ENCODE results near the gene KRT23.

KRT23 gene, protein sequence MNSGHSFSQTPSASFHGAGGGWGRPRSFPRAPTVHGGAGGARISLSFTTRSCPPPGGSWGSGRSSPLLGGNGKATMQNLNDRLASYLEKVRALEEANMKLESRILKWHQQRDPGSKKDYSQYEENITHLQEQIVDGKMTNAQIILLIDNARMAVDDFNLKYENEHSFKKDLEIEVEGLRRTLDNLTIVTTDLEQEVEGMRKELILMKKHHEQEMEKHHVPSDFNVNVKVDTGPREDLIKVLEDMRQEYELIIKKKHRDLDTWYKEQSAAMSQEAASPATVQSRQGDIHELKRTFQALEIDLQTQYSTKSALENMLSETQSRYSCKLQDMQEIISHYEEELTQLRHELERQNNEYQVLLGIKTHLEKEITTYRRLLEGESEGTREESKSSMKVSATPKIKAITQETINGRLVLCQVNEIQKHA

DNA sequence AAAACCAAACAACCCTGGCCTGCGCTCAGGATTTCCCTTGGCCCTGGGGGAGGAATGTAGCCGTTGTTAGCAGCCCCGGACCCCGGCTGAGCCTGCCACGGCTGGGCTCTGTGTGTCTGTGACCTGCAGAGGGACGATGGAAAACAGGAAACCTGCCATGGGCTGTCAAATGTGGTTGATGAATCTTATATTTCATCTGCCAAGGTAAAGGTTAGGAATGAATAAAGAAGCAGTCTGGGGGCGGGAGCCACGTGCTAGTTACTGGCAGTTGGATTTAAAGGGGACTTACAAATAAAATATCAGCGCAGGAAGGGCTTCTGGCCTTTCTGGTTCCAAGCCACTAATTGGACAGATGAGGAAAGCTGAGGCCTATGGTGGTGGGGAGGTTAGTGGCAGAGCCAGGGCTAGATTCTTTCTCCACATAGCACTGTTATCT, at the start of gene KRT23:
Gene KRT23 (minus strand): TSS at position 263 of the 436 bp plus-strand sequence. CDS start 1,043 bp downstream, outside the sequence.
- H3K9me3 ChIP-seq (replicated peaks in 1 of 11): no peaks in the 10 kb centered on the region
- H3K27me3 ChIP-seq: no peaks in the 10 kb centered on the region
- no peaks in the 10 kb centered on the region for H3K36me3 ChIP-seq
- H4K20me1 ChIP-seq: no peaks in the 10 kb centered on the region
- H3K27ac ChIP-seq: no peak within 1 kb of the TSS
- H3K4me3 ChIP-seq: no peak within 1 kb of the TSS
- no peak for TF ChIP-seq Cebpa-rat (IDR thresholded peaks at IDR 0.05)
- H3K9ac ChIP-seq: no peak within 1 kb of the TSS
- no peak within 1 kb of the TSS for H3K4me2 ChIP-seq
- H3K4me1 ChIP-seq: peaks cover 0 to 4% (median 0%) of the 10 kb centered on the region in 10 experiments; a peak in 1 of 20 replicates

GRCh38 chr17:40986920-40987319, 49.5 kb upstream of the KRT23 start:
- H3K9ac ChIP-seq: no peak overlapping the region
- H4K20me1 ChIP-seq: no peaks in the 10 kb centered on the region
- no peaks in the 10 kb centered on the region for H3K27me3 ChIP-seq
- no peak overlapping the region for H3K4me2 ChIP-seq
- no peaks in the 10 kb centered on the region for H3K36me3 ChIP-seq
- no peak overlapping the region for H3K27ac ChIP-seq
- H3K4me1 ChIP-seq: no peaks in the 10 kb centered on the region
- no peak overlapping the region for H3K4me3 ChIP-seq
- H3K9me3 ChIP-seq (replicated peaks in 1 of 11): peaks cover 0 to 7% (median 4%) of the 10 kb centered on the region in 11 experiments; a peak in 7 of 22 replicates
- no peak for TF ChIP-seq Cebpa-rat (IDR thresholded peaks at IDR 0.05)

DNA sequence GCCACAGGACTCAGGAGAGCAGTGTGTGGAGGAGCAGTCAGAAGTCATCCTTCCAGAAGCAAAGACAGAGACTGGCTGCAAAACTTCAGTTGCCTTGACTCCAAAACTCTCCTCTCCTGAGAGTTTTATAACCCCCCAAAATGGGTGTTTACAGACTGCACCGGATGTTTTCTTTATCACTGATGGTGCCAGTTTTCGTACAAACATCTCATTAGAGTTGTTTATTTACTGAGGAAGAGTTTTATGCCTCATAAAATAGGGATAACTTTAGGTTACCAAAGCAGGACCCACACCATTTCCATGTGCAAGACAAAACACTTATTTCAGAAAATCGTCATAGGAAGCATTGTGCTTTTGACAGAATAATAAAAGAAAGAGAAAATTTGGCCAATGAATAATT, 46.8 kb upstream of the KRT23 start, which contains the start of gene KRT40:
Gene KRT40 (minus strand): TSS at position 101 of the 400 bp plus-strand sequence. CDS start 53 bp downstream, at position 48.
- Histone ChIP-seq H3K27me3 (no peaks in the 10 kb centered on the region), H3K27ac (no peak within 1 kb of the TSS), H3K36me3 (no peaks in the 10 kb centered on the region), H3K4me3 (no peak within 1 kb of the TSS), H3K4me2 (no peak within 1 kb of the TSS), H3K9me3 (replicated peaks in 1 of 11) (no peaks in the 10 kb centered on the region), H3K9ac (no peak within 1 kb of the TSS), H4K20me1 (no peaks in the 10 kb centered on the region), H3K4me1 (no peaks in the 10 kb centered on the region)
- TF ChIP-seq Cebpa-rat (IDR thresholded peaks at IDR 0.05): no peak

GRCh38 chr17:40981115-40981514, 43.7 kb upstream of the KRT23 start:
- Histone ChIP-seq H4K20me1 (no peaks in the 10 kb centered on the region), H3K36me3 (no peaks in the 10 kb centered on the region), H3K4me3 (no peak overlapping the region), H3K4me1 (no peaks in the 10 kb centered on the region), H3K27ac (no peak overlapping the region), H3K4me2 (no peak overlapping the region), H3K9me3 (replicated peaks in 1 of 11) (no peaks in the 10 kb centered on the region), H3K9ac (no peak overlapping the region), H3K27me3 (no peaks in the 10 kb centered on the region)
- no peak for TF ChIP-seq Cebpa-rat (IDR thresholded peaks at IDR 0.05)

GRCh38 chr17:40980596-40980995, 43.1 kb upstream of the KRT23 start:
- Histone ChIP-seq H3K4me3 (no peak overlapping the region), H3K9ac (no peak overlapping the region), H3K27me3 (no peaks in the 10 kb centered on the region), H3K27ac (no peak overlapping the region), H3K9me3 (replicated peaks in 1 of 11) (no peaks in the 10 kb centered on the region), H4K20me1 (no peaks in the 10 kb centered on the region), H3K36me3 (no peaks in the 10 kb centered on the region), H3K4me2 (no peak overlapping the region), H3K4me1 (no peaks in the 10 kb centered on the region)
- no peak for TF ChIP-seq Cebpa-rat (IDR thresholded peaks at IDR 0.05)

DNA sequence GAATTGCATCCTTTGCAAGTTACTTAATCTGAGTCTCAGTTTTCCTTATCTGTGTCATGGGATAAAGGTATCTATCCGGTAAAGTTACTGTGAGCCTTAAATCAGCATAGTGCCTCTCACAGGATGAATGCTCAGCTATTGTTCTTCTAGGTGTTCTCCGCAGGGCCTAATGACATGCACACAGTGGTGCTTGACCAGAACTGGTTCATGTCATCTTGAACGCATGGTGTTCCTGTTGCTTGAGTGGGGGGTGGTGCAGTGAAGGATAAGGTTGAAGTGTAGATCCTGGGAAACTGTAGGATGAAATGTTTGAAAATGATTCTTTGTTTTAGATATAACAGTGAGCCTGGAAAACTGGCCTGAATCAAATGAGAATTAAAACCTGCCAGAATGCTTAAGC, 42.7 kb upstream of the KRT23 start:
- Histone ChIP-seq H3K27ac (no peak overlapping the region), H3K9me3 (replicated peaks in 1 of 11) (no peaks in the 10 kb centered on the region), H3K4me3 (no peak overlapping the region)

GRCh38 chr17:40978575-40979151, 41.2 kb upstream of the KRT23 start:
- Histone ChIP-seq H3K27me3 (no peaks in the 10 kb centered on the region), H3K27ac (no peak overlapping the region), H3K4me3 (no peak overlapping the region), H3K9ac (no peak overlapping the region), H3K9me3 (replicated peaks in 1 of 11) (no peaks in the 10 kb centered on the region), H3K4me1 (no peaks in the 10 kb centered on the region), H4K20me1 (no peaks in the 10 kb centered on the region), H3K36me3 (no peaks in the 10 kb centered on the region), H3K4me2 (no peak overlapping the region)
- TF ChIP-seq Cebpa-rat (IDR thresholded peaks at IDR 0.05): no peak

More for the DNA sequence above, 42.7 kb upstream of the KRT23 start:
- Histone ChIP-seq H3K4me1 (no peaks in the 10 kb centered on the region), H3K9ac (no peak overlapping the region), H3K36me3 (no peaks in the 10 kb centered on the region), H4K20me1 (no peaks in the 10 kb centered on the region), H3K27me3 (no peaks in the 10 kb centered on the region), H3K4me2 (no peak overlapping the region)
- TF ChIP-seq Cebpa-rat (IDR thresholded peaks at IDR 0.05): no peak

DNA sequence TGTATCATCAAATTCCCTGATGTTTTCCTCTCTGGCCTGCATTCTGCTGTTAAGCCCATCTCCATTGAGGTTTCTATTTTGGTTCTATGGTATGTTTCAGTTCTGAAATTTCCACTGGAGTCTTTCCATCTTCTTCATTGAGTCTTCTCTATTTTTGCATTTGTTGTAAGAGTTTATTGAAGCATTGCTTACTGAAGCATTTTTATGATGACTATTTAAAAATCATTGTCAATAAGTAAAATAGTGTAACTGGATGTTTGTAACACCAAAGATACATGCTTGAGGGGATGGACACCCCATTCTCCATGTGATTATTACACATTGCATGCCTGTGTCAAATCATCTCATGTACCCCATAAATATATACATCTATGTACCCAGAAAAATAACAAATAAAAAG, 38.1 kb upstream of the KRT23 start:
- TF ChIP-seq Cebpa-rat (IDR thresholded peaks at IDR 0.05): no peak
- Histone ChIP-seq H3K27ac (no peak overlapping the region), H3K36me3 (no peaks in the 10 kb centered on the region), H3K9ac (no peak overlapping the region), H3K4me3 (no peak overlapping the region), H4K20me1 (no peaks in the 10 kb centered on the region), H3K27me3 (no peaks in the 10 kb centered on the region), H3K4me2 (no peak overlapping the region), H3K9me3 (replicated peaks in 1 of 11) (no peaks in the 10 kb centered on the region), H3K4me1 (no peaks in the 10 kb centered on the region)

- H3K9me3 ChIP-seq (replicated peaks in 1 of 11): no peaks in the 10 kb centered on the region
- no peak overlapping the region for H3K4me2 ChIP-seq
- no peaks in the 10 kb centered on the region for H3K4me1 ChIP-seq
- no peaks in the 10 kb centered on the region for H4K20me1 ChIP-seq
- no peak overlapping the region for H3K4me3 ChIP-seq
- H3K27ac ChIP-seq: no peak overlapping the region
- no peaks in the 10 kb centered on the region for H3K27me3 ChIP-seq
- no peak overlapping the region for H3K9ac ChIP-seq
- TF ChIP-seq Cebpa-rat (IDR thresholded peaks at IDR 0.05): no peak
- H3K36me3 ChIP-seq: no peaks in the 10 kb centered on the region
Measured at GRCh38 chr17:40974366-40974765, 36.9 kb upstream of the KRT23 start.

- no peak overlapping the region for H3K4me2 ChIP-seq
- no peak overlapping the region for H3K9ac ChIP-seq
- TF ChIP-seq Cebpa-rat (IDR thresholded peaks at IDR 0.05): no peak
- H3K4me1 ChIP-seq: no peaks in the 10 kb centered on the region
- no peak overlapping the region for H3K27ac ChIP-seq
- no peaks in the 10 kb centered on the region for H3K36me3 ChIP-seq
- peaks cover 0 to 11% (median 0%) of the 10 kb centered on the region in 11 experiments; a peak in 8 of 22 replicates for H3K9me3 ChIP-seq (replicated peaks in 1 of 11)
- no peak overlapping the region for H3K4me3 ChIP-seq
- no peaks in the 10 kb centered on the region for H3K27me3 ChIP-seq
- no peaks in the 10 kb centered on the region for H4K20me1 ChIP-seq
Measured at GRCh38 chr17:40967582-40967981, 30.1 kb upstream of the KRT23 start.
